ENCODE measurements around the gene PPP1R18.

PPP1R18 gene

GRCh38 chr6:30626484-30627366, 59.7 kb downstream of the PPP1R18 start, which contains the start of gene ATAT1:
ATAT1 (plus strand) TSS chr6:30626874.
- in situ Hi-C loops (cut with MboI; ENCODE audit: low sequenced_read_pairs) = no loop called here
